LNCaP clone FGC (cell line): ENCODE results near the gene SRP68.
A peak's percentile ranks its signal among the peaks of the same experiment; 100 is the strongest.

Experiments used
- DNase-seq: peaks from one replicate; pipeline ENCODE4 v3.0.0-alpha.2; 2011; ENCODE audit warnings: low read depth
- H3K4me3 ChIP-seq: 2 replicates; pipeline ENCODE4 v1.5.1; 2011; ENCODE audit warnings: mild to moderate bottlenecking, low read depth, low read length, control low read depth
- CTCF ChIP-seq: IDR thresholded peaks from 2 replicates; pipeline ENCODE4 v1.5.1; 2012; ENCODE audit warnings: mild to moderate bottlenecking; ENCODE audit not compliant: control insufficient read depth, insufficient read depth; ENCODE audit errors: extremely low read depth

The SRP68 gene

DNA sequence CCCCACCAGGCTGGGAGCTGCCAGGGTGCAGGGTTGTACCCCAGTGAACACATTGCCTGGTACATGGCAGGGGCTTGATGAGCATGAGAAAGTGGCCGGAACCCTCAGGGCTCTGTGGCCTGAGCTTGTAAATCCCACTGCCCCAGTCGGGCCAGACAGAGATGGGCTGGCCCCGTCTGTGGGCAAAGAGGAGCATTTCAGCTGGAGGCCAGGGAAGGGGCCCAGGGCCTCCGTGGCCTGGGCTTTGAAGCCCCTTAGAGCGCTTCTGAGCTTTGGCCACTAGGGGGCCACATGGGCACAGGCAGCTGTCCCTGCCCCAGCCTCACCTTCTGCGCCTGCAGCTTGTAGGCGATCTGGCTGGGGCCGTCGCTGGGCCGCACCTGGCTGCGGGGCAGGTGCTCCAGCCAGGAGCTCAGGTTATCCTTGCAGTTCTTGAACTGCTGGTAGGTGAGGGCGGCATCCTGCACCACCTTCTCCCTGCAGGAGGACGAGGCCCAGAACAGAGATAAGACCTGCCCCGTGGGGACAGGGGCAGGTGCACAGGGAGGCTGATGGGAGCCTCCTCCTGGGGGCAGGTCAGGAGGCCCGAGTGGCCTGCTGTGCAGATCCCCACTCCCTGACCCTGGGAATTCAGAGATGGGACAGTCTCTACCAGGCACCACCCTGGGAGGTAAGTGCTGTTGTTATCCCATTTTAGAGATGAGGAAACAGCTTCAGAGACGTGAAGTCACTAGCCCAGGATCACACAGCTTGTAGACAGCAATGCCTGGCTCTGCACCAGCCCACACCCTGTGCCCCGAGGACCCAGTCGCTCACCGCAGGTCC, 58.0 kb downstream of the SRP68 start:
- peak; percentile 88 for TF ChIP-seq CTCF
- DNase-seq: no peak
- no peak overlapping the region for H3K4me3 ChIP-seq

DNA sequence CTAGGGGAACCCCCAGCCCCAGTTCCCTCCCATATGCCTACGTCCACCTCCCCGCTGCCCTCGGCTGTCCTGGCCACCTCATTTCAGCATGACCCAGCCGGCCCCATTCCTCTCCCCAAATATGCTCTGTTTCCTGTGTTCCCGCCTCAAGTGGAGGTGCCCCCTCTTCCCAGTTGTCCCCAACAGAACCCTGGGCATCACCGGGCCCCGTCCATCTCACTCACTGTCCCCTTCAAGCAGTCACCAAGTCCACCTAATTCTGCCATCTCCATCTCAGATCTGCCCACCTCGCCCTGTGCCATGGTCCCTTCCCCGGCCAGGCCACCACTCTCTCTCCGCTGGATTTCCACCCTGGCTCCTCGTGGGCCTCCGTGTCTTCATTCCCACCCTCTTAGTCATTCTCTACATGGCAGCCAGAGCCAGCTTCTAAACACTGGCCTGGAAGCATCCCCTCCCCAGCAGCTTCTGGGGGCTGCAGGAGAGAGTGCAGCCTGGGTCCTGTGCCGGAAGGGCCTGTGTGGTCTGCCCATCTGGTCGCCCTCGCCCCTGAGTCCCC, 58.9 kb downstream of the SRP68 start:
- no peak for DNase-seq
- H3K4me3 ChIP-seq: no peak overlapping the region
- TF ChIP-seq CTCF: no peak

DNA sequence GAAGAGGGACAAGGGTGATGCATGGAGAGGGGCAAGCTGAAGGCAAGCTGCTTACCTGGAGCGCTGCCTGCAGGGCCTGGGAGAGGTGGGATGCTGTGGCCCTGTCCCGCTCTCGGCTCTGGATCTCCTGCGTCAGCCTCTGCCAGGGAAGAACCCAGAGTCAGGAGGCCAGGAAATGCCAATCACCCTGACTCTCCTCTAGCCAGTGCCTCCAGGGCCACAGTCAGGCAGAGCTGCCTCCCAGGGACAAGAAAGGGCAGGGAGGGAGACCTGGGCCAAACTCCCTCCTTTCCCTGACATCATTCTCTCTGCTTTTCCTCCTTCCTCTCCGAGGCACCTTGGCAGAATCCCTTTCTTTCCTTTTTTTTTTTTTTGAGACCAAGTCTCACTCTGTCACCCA, 60.4 kb downstream of the SRP68 start:
- no peak overlapping the region for H3K4me3 ChIP-seq
- no peak for DNase-seq
- TF ChIP-seq CTCF: no peak

DNA sequence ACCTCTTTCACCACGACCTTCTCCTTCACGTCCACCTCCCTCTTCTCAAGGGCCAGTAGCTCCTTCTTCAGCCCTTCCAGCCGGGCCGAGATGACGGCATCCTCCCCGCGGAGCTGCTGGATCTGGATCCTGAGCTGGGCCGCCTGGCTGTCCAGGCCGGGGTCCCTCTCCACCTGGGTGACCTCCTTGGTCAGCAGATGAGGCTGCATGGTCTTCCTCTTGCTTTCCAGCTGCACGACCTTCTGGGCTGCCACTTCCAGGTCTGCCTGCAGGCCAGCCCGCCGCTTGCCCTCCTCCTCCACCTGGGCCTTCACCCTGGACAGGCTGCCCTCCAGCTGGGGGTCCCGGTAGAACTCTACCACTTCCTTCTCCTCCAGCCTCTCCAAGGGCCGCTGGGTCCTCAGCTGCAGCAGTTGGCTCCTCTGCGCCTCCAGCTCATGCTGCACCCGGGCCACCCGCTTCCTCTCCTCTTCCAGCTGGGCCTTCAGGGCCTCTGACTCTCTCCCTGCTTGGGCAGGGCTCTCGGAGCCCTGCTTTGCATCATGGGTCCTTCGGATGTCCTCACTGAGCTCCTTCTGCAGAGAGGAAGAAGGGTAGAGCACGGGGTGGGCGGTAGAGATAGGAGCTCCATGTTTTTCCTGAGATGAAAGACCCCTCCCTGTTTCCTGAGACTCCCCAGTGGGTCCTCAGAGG, 62.2 kb downstream of the SRP68 start:
- no peak overlapping the region for H3K4me3 ChIP-seq
- no peak for TF ChIP-seq CTCF
- no peak for DNase-seq

GRCh38 chr17:76009447-76009846, 62.9 kb downstream of the SRP68 start:
- TF ChIP-seq CTCF: no peak
- DNase-seq: no peak

GRCh38 chr17:76008630-76009425, 63.5 kb downstream of the SRP68 start:
- no peak for TF ChIP-seq CTCF
- H3K4me3 ChIP-seq: no peak overlapping the region
- DNase-seq: no peak

More at GRCh38 chr17:76009447-76009846, 62.9 kb downstream of the SRP68 start:
- no peak overlapping the region for H3K4me3 ChIP-seq
